GM19025 (cell line): ENCODE results near the gene PTPRD.
"Not testable (repeated sequence)": the region's sequence is repeated elsewhere in the genome, so short reads cannot be mapped to it uniquely, and the experiment has no call there.

Experiments
- ATAC-seq: cut with Tn5 transposase; IDR thresholded peaks from one replicate; pipeline ENCODE4 v1.9.1; 2021; ENCODE audit warnings: mild to moderate bottlenecking, low read depth, moderate library complexity; ENCODE audit not compliant: unreplicated experiment

PTPRD gene

DNA sequence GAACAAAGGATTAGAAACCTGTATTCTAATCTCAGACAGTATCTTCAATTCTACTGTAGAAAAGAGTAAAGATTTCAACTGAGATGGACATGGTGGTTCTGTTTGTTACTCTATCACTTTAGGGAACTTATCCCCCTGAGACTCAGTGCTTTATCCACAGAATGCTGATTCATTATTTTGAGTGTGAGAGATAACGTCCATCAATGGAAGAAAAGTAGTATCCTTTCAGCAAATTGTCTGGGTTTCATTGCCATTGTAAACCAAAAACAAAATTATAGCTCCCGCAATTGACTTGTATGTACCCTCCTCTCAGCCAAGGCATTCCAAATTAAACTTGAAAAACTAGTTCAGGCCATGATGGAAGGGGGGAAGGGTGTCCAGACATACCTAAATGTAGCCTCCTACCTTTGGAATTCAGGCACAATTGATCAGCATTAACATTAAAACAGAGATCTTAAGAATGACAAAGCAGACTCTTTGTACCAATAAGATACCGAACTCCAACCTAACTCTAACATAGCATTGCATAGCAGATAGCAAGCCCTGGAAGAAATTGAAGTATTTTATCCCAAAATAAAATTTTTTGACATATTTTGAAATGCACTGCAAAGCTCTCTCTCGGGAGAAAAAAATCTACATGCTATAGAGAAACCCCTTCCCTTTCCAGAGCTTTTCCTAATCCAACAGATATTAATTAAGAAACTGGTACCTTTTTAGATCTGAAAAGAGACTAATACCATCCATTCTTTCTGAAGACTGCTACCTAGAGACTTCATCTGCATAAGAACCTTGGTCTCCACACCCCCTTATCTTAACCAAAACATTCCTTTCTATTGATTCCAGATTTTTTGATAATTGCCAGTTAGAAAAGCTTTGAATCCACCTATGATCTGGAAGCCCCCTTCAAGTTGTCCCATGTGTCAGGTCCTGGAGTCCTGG is 1055.7 kb downstream of the PTPRD start:
- no peak for ATAC-seq

DNA sequence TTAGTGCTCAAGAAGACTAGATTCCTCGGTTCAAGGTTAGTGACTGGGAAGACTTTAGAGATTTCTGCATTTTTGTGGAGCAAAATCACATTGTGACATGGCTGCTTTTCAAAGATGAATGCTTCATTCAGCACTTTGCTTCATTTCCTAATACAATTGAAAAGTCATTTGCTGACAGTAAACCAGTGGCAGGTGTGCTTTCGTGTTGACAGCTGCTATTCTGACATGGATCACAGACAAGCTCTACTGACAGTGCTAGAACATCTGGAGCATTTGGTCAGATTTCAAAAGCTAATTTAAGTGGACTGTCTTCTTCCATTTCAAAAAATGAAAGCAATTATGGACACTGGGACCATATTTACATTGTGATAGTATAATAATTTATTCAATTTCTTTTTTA is 1060.1 kb downstream of the PTPRD start:
- no peak for ATAC-seq

DNA sequence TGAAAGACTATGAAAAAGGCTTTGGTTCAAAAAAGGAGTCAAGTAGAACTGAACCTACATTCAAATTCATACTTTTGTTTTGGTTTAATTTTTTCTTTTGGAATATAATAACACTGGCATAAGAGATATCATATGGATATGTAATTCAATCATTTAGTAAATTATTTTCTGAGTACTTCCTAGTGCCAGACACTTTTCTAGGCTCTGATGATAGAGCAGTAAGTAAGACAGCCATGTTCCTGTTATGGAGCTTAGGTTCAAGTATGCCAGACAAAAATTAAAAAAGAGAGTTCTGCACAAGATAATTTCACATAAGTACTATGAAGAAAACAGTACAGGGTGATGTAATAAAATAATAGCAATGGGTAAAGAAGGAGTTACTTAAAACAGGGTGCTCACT is 1074.0 kb downstream of the PTPRD start:
- no peak for ATAC-seq

DNA sequence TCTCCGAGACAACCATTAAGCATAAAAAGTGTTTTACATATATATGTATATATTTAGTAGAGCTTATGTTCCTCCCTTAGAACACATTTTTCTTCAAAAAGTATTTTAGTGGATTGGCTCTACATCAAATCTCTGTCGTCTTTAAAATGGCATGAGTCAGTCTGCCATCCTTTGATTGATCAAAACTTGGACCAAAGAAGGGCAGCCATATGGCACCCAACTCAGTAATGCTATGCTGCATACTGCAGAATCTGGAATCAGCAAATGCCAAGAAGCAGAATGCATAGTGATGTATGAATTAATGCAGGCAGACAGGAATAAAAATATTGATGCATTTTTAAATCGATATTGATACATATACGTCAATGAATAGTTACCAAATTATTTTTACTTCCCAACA is 1074.4 kb downstream of the PTPRD start:
- ATAC-seq: no peak

DNA sequence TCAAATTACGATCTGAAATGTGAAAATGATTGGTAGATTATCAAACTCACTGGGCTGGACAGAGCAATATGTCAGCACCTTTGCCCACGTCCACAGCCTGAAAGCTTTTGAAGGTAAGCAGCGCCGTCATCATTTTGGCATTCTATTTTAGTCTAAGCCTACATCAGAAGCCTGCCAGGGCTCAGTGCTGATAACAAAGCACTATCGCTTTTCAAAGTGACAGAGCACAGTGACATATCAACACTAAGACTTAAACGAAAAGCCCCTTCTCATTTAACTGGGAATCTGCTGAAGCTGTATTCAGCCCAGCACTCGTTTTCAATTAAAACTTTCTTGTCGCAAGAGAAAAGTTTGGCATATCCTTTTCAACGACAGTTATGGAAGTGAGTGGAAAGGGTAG is 1076.3 kb downstream of the PTPRD start:
- ATAC-seq: no peak

DNA sequence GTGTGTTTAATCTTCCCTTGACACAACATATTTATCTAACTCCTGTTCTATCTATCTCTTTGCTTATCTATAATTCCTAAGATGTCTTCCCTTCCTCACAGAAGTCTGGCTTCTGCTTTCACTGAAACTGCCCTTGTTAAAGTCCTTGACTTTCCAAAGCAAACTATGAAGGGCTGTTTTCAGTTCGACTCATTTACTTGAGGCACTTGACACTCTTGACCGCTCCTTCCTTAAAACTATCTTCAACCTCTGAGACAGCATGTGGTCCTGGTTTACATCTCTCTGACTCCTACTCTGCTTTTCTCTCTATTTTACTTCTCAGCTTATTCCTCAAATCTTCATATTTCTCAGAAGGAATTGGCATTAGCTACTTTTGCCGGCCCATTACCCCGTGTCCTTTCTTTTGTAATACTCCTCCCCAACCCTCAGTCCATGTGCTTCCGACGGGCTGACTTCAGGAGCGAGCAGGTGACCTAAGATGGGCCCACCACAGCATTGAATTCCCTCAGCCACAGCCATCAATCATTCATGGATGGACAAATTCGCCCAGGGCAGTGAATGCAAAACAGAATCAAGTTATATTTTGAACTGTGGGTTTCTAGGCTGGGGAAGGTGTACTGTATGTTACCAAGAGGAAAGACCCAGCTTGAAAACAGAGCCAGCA is 1089.2 kb downstream of the PTPRD start:
- no peak for ATAC-seq

DNA sequence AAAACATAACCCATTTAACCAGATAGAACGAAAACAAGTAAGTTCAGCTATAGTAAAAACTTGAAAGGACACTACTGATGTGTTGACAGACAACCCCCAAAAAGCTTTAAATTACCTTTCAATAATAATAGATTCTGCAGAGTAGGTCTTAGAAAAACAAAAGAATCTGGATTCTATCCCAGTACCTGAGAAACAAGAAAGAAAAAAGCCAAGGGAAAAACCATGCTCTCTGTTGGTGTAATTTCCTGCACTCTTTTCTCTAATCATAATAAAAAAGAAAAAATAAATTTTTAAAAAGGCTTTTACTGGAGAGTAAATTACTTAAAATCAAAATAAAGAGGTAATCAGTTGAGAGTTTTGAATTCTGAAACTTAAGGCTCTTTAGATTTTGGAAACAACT is 1090.4 kb downstream of the PTPRD start:
- ATAC-seq: no peak

DNA sequence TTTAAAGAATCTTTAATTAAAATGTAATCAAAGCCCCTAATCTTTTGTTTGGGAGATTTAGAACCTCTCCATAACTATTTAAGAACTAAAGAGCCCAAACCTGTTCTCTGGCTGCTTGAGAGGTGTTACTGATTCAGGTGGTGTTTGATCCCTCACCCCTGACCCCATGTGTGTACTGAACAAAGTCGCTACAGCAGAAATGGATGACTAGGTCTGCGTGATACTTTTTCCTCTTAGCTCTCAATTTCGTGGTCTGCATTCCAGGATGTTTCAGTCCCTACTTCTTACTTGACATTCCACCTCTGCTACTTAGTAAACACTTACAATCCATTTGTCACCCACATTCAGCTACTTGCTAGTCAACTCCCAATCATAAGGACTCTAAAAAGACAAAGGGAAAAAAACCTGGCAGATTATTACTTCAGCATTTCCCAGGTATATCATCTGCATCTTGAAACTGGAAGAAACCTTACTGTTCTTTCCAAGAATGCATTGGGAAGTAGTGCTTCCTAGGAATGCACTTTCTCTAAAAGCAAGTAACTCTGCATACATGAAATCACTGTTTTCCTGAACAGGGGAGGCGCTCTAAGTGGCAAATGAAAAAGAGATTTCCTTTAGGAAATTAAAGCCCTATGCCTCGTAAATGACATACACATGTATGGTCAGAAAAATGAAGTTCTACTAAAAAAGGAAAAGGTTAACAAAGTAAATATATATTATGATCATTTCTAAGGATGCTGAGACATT is 1091.6 kb downstream of the PTPRD start:
- ATAC-seq: no peak

DNA sequence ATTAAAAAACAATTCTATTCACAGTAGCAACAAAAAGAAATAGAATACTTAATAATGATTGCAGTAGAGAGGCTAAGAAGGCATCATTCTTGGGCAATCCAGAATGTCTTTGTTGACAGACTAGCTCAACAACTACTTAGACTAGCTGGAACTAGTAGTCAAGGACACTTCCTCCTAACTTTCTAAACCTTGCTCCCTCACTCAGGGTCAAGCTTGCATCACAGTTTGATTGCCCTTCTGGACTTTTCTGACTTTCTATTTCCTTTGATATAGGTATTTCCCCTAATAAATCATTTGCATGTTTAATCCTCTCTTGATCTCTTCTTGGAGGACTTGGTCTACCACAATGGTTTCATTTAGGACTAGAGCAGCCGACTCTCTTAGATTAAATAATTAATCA is 1107.9 kb downstream of the PTPRD start:
- ATAC-seq: no peak

DNA sequence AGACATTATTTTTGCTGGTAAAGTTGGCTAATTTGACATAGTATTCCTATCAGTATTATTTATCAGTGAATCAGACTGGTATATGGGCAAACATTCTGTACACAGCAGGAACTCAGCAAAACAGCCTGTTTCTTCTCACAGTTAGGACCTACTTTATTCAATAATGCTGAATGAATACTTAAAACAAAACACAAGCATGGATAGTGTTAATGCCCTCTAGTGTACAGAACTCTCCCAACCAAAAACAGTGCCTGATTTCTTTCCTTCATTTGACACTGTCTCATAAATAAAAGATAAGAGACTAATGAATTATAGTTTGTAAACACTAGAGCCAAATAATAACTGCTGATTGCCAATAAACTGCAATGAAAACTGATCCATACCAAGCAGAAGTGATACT is 1113.3 kb downstream of the PTPRD start:
- ATAC-seq: no peak

DNA sequence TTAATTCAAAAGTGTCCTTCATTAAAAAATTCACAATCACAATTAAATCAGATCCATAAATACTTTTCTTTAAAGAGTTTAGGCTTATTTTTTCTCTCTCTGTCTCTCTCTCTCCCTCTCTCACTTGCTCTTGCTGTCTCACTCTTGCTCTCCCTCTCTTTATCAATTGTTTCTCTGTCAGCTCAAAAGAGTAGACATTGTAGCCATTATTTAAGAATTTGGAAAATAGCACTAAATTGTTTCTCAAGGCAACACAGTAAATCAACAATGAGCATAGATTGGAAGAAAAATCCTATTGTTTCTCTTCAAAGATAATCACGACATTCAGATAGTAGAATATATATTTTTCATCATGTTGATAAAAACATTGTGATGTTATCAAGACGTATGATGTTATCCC is 1114.0 kb downstream of the PTPRD start:
- no peak for ATAC-seq

DNA sequence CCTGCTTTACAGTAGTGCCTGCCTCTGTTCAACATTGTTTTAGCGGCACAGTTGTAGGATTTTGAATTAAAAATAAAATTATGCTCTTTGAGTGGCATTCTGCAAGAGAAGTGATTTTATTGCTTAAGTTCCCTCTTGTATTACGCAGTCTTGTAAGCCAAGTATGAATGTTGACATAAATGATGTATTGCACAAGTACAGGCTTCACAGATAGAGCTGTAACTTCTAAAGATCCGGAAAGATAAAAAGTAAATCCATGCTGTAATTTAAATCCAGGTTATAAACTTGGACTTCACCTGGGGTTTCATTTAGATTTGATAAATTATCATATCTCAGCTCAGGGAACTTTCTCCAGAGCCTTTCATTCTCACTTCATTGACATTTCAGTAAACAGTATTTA is 1114.7 kb downstream of the PTPRD start:
- ATAC-seq: no peak

DNA sequence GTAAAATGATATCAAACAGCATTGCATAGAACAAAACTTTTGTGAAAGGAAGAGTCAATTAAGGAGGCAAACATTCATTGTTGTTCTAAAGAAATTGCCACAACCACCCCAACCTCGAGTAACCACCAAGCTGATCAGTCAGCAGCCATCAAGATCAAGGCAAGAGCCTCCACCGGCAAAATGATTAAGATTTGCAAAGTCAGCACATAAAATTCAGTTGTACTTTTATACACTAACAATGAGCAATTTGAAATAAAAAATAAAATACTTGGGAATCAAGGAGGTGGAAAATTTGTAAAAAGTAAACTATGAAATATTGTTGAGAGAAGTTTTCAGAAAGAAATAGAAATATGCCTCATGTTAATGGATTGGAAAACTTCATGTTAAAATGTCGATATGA is 1118.5 kb downstream of the PTPRD start:
- no peak for ATAC-seq

DNA sequence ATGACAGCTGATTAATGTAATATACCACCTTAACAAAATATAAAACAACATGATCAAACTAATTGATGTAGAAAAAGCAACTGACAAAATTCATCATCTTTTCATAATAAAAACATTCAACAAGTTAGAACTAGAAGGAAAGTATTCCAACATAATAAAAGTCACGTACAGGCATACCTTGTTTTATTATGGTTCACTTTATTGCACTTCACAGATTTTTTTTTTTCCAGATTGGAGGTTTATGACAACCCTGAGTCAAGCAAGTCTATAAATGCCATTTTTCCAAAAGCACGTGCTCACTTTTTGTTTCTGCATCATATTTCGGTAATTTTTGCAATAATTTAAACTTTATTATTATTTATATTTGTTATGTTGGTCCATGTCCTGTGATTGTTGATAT is 1120.3 kb downstream of the PTPRD start:
- ATAC-seq: no peak

DNA sequence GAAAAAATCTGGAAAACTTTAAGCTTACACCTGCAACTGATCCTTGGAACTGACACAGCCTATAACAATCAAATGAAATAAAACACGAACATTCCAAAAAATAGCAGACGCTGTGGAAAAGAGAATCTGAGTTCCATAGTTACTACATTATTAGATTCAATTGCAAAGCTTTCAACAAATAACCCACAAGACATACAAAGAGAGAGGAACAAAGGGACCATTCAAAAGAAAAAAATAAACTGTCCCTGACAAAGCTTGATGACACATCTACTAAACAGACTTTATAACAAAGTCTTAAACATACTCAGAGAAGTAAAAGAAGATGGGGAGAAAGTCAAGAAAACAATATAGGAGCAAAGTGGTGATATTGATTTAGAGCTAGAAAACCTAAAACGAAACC is 1123.6 kb downstream of the PTPRD start:
- ATAC-seq: no peak

DNA sequence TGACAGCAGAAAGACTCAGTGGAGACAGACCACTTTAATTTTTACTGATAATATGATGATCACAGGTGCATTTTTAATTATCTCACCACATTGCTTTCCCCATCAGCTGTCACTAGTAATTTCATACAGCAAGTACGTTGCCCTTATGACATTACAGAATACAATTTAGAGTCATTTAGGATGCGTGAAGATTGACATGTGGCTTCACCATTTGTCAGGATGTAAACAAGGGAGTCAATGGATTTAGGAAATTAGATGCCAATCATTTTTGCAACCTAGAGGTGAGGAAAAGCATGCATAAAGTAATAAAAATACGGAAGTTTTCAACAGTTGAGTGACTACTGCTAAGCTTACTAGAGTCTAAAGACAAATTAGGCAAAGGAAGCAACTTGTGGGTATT is 1129.6 kb downstream of the PTPRD start:
- no peak for ATAC-seq

DNA sequence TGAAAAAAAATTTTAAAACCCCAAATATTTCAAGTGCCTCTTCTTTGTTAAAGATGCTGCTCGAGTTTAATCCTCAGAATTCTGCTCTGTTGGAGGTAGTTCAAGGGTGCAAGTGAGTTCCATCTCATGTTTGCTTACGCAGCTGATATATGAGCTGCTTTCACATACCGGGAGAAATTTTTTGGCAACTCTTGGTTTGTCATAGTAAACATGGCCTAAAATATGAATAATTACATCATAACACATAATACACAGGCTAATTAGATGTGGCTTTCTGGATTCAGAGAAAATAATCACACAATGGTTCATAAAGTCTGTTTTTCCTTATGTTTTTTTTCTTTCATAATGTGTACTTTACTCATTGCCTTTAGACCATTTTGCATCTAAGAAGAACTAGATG is 1134.1 kb downstream of the PTPRD start:
- ATAC-seq: no peak

DNA sequence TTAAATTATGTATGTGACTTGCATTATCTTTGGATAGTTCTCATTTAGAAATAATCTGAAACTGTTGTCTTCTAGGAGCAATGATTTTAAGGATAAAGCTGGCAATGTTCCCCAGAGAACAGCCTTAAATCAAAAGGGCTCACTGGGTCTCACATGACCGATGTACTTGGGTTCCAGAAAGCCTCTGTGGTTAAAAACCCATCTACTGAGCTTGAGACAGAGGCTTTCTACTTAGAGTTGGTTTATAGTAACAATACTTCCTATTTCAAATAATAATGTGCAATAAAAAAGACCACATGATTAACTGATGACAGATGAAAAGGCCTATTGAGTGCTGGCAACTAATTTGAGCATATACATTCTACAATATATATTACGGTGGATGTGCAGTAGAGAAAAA is 1143.5 kb downstream of the PTPRD start:
- no peak for ATAC-seq

DNA sequence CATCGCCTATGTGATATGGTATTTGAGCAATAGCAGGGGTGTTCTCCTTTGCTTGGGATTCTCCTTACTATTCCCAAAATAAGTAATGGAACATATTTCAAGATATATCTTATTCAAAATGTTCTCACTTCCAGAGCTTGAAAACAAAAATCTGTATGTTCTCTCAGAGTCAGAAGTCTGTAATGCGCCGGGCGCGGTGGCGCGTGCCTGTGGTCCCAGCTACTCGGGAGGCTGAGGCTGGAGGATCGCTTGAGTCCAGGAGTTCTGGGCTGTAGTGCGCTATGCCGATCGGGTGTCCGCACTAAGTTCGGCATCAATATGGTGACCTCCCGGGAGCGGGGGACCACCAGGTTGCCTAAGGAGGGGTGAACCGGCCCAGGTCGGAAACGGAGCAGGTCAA is 1170.9 kb downstream of the PTPRD start:
- not testable (repeated sequence) for ATAC-seq

DNA sequence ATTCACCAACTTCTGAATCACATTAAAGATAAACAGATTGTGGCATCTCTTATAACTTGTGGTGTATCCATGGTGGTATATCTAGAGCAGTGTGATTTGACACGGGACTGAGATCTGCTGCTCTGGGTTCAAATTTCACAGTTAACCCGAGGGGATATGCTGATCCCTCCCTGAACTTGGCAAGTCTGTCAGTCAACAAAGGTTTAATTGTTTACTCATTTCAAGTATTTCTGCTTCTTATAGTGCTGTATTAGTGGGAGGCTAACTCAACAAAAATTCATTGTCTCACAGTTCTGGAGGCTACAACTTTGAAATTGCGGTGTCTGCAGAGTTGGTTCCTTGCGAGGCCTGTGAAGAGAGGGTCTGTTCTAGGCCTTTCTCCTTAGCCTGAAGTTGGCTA is 1175.2 kb downstream of the PTPRD start:
- no peak for ATAC-seq

DNA sequence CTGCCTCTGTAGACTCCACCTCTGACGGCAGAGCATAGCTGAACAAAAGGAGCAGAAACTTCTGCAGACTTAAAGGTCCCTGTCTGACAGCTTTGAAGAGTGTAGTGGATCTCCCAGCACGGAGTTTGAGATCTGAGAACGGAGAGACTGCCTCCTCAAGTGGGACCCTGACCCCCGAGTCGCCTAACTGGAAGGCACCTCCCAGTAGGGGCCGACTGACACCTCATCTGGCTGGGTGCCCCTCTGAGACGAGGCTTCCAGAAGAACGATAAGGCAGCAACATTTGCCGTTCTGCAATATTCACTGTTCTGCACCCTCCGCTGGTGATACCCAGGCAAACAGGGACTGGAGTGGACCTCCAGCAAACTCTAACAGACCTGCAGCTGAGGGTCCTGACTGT is 1186.3 kb downstream of the PTPRD start:
- ATAC-seq: not testable (repeated sequence)
